HepG2 (cell line): ENCODE results near the gene SLC5A6. TPM values are rescaled to one million over a fixed set of nuclear protein-coding genes. Genes with fewer than 3 reads are reported as not detected.

Experiments
- ATF5 ChIP-seq: sonication (generic); formaldehyde crosslinking; IDR thresholded peaks from 2 replicates; pipeline ENCODE4 v1.4.0; 2020; ENCODE audit warnings: mild to moderate bottlenecking, low read depth, missing genetic modification reagents
- BHLHE40 ChIP-seq: IDR thresholded peaks from 2 replicates; pipeline ENCODE4 v1.6.1; 2011; ENCODE audit warnings: low read length, improper control_type of control experiment
- CCAR2 ChIP-seq: fragments of 200-400 bp; formaldehyde crosslinking; optimal IDR thresholded peaks from 2 replicates; pipeline ENCODE3; 2018; ENCODE audit warnings: low read depth, mild to moderate bottlenecking, low read length, moderate library complexity
- CENPX ChIP-seq: sonication (generic); formaldehyde crosslinking; IDR thresholded peaks from 2 replicates; pipeline ENCODE4 v1.9.0; 2021; ENCODE audit warnings: mild to moderate bottlenecking, missing genetic modification reagents, moderate library complexity
- ETV5 ChIP-seq: IDR thresholded peaks from 2 replicates; pipeline ENCODE4 v1.6.1; 2018; ENCODE audit warnings: missing biosample characterization, missing genetic modification reagents, inconsistent platforms, borderline replicate concordance
- HOXA5 ChIP-seq: sonication (generic); formaldehyde crosslinking; IDR thresholded peaks from 2 replicates; pipeline ENCODE4 v1.4.0; 2020; ENCODE audit warnings: missing genetic modification reagents
- IRX3 ChIP-seq: sonication (generic); formaldehyde crosslinking; IDR thresholded peaks from 2 replicates; pipeline ENCODE4 v1.8.1; 2023; ENCODE audit warnings: mild to moderate bottlenecking, low read depth, missing genetic modification reagents, borderline replicate concordance
- NPAS2 ChIP-seq: sonication (generic); formaldehyde crosslinking; IDR thresholded peaks from 2 replicates; pipeline ENCODE4 v1.8.0; 2022; ENCODE audit warnings: mild to moderate bottlenecking, missing genetic modification reagents, borderline replicate concordance
- RFX3 ChIP-seq: IDR thresholded peaks from 2 replicates; pipeline ENCODE4 v1.6.1; 2016; ENCODE audit warnings: missing biosample characterization, missing genetic modification reagents
- SETDB1 ChIP-seq: sonication (generic); formaldehyde crosslinking; IDR thresholded peaks from 2 replicates; pipeline ENCODE4 v1.5.1; 2020; ENCODE audit warnings: missing genetic modification reagents, mild to moderate bottlenecking, borderline replicate concordance
- SMC3 ChIP-seq: IDR thresholded peaks from 2 replicates; pipeline ENCODE4 v1.6.1; 2011; ENCODE audit warnings: low read length, improper control_type of control experiment
- SP2 ChIP-seq: sonication (generic); formaldehyde crosslinking; IDR thresholded peaks from 2 replicates; pipeline ENCODE4 v1.5.1; 2020; ENCODE audit warnings: mild to moderate bottlenecking, missing genetic modification reagents
- SRSF4 ChIP-seq: fragments of 200-400 bp; formaldehyde crosslinking; IDR thresholded peaks from one replicate; pipeline ENCODE4 v1.6.1; 2018; ENCODE audit warnings: mild to moderate bottlenecking, low read depth, low read length, moderate library complexity; ENCODE audit not compliant: poor library complexity, severe bottlenecking
- THAP7 ChIP-seq: sonication (generic); formaldehyde crosslinking; IDR thresholded peaks from 2 replicates; pipeline ENCODE4 v1.8.1; 2023; ENCODE audit warnings: mild to moderate bottlenecking, missing genetic modification reagents
- WIZ ChIP-seq: sonication (generic); formaldehyde crosslinking; IDR thresholded peaks from 2 replicates; pipeline ENCODE4 v1.5.1; 2020; ENCODE audit warnings: mild to moderate bottlenecking, missing genetic modification reagents
- ZBTB7B ChIP-seq: sonication (generic); formaldehyde crosslinking; IDR thresholded peaks from 2 replicates; pipeline ENCODE4 v1.4.0; 2020; ENCODE audit warnings: missing genetic modification reagents
- ZNF331 ChIP-seq: sonication (generic); formaldehyde crosslinking; IDR thresholded peaks from 2 replicates; pipeline ENCODE4 v1.4.0; 2020; ENCODE audit warnings: missing genetic modification reagents
- ZNF446 ChIP-seq: sonication (generic); formaldehyde crosslinking; IDR thresholded peaks from 2 replicates; pipeline ENCODE4 v1.5.0; 2020; ENCODE audit warnings: mild to moderate bottlenecking, missing genetic modification reagents
- ZNF513 ChIP-seq: sonication (generic); formaldehyde crosslinking; conservative IDR thresholded peaks from 2 replicates; pipeline ENCODE4 v1.5.0; 2020; ENCODE audit warnings: missing genetic modification reagents
- ZNF589 ChIP-seq: sonication (generic); formaldehyde crosslinking; conservative IDR thresholded peaks from 2 replicates; pipeline ENCODE4 v1.8.0; 2022; ENCODE audit warnings: mild to moderate bottlenecking, moderate library complexity, missing genetic modification reagents
- ZNF687 ChIP-seq: sonication (generic); formaldehyde crosslinking; IDR thresholded peaks from 2 replicates; pipeline ENCODE4 v1.5.1; 2020; ENCODE audit warnings: mild to moderate bottlenecking, missing genetic modification reagents, moderate library complexity
- ZNF788 ChIP-seq: sonication (generic); formaldehyde crosslinking; IDR thresholded peaks from 2 replicates; pipeline ENCODE4 v1.5.0; 2020; ENCODE audit warnings: mild to moderate bottlenecking, missing genetic modification reagents, borderline replicate concordance
- ZNF816 ChIP-seq: sonication (generic); formaldehyde crosslinking; IDR thresholded peaks from 2 replicates; pipeline ENCODE4 v1.8.0; 2022; ENCODE audit warnings: missing genetic modification reagents, mild to moderate bottlenecking, borderline replicate concordance
- polyA plus RNA-seq, 8 experiments: library from polyadenylated mRNA; depleted of rRNA in 3 of 8; stranded (reverse) in 7 of 8; unstranded in 1 of 8; fragments of >200 nt; fragmentation: Illumina TruSeq in 4 of 8; extraction: Trizol in 4 of 8; gene quantifications; 2 replicates each; pipeline versions ENCODE4 v1.2.1 to v1.2.3, GENCODE V29; 2011 to 2016; ENCODE audit warnings: low read depth in 4 of 8, missing spikeins in 1 of 8, mixed read lengths in 1 of 8; ENCODE audit not compliant: insufficient read depth in 1 of 8
- total RNA-seq, 5 experiments: library from RNA; depleted of rRNA; stranded (reverse); fragments of >200 nt; fragmentation: Illumina TruSeq; extraction: Trizol; gene quantifications; 2 replicates each; pipeline ENCODE4 v1.2.3, GENCODE V29; 2016; ENCODE audit warnings: low read depth in 1 of 5

The SLC5A6 gene
- total and polyA plus RNA-seq, 2 of the 13 experiments (the other 11 are each of a cell fraction or from before 2014, with no cell fraction given), result 135 to 417 TPM

GRCh38 chr2:27155069-27155520 lies 57.0 kb downstream of the SLC5A6 start (continued):
- peak; percentile 52 for TF ChIP-seq ZNF687
- TF ChIP-seq ATF5 (CRISPR knock-in tag), result no peak
- no peak for TF ChIP-seq WIZ (CRISPR knock-in tag)
- no peak for TF ChIP-seq HOXA5
- no peak for TF ChIP-seq RFX3 (CRISPR knock-in tag)
- no peak for TF ChIP-seq CCAR2
- TF ChIP-seq CENPX, result no peak
- no peak for TF ChIP-seq ZNF589 (CRISPR knock-in tag)
- TF ChIP-seq ZNF331 (CRISPR knock-in tag), result no peak
- no peak for TF ChIP-seq ETV5
- no peak for TF ChIP-seq IRX3 (CRISPR knock-in tag)
- TF ChIP-seq SETDB1 (CRISPR knock-in tag), result 0 out of 2 replicates have a peak, but pooled peaks have one; percentile 53
- 0 out of 2 replicates have a peak, but pooled peaks have one; percentile 19 for TF ChIP-seq ZBTB7B
- TF ChIP-seq NPAS2 (CRISPR knock-in tag), result no peak
- TF ChIP-seq THAP7, result 0 out of 2 replicates have a peak, but pooled peaks have one; percentile 55
- no peak for TF ChIP-seq BHLHE40
- TF ChIP-seq ZNF513, result no peak
- TF ChIP-seq ZNF446 (CRISPR knock-in tag), result no peak
- TF ChIP-seq ZNF816, result no peak
- TF ChIP-seq ZNF788 (CRISPR knock-in tag), result no peak
- TF ChIP-seq SP2 (CRISPR knock-in tag), result 0 out of 2 replicates have a peak, but pooled peaks have one; percentile 38
- TF ChIP-seq SMC3, result no peak
- no peak for TF ChIP-seq SRSF4
